Measurements from ENCODE around the gene DGKZ.

The DGKZ gene

GRCh38 chr11:46426233-46426991, 79.1 kb downstream of the DGKZ start:
- in situ Hi-C loops (cut with MboI; ENCODE audit: low sequenced_read_pairs) = no loop called here

GRCh38 chr11:46427364-46427763, 80.1 kb downstream of the DGKZ start:
- in situ Hi-C loops (cut with MboI; ENCODE audit: low sequenced_read_pairs) = no loop called here

- in situ Hi-C loops (cut with MboI; ENCODE audit: low sequenced_read_pairs) = no loop called here
Measured at GRCh38 chr11:46429717-46430116, 82.5 kb downstream of the DGKZ start.
